Vagina (tissue), 2 donors: ENCODE results near the gene ATF7. TPM values are rescaled to one million over a fixed set of nuclear protein-coding genes. Genes with fewer than 3 reads are reported as not detected.

Experiments used
- DNase-seq, 2 donors: peaks; one replicate each; pipeline ENCODE4 v3.0.0-alpha.2; 2017; ENCODE audit errors: extremely low spot score in 2 of 2
- H3K27ac ChIP-seq: fragments of 200-600 bp; sonication (generic); one replicate; pipeline ENCODE4 v1.5.1; 2019
- H3K27me3 ChIP-seq: fragments of 200-600 bp; sonication (generic); one replicate; pipeline ENCODE4 v1.5.1; 2019
- H3K36me3 ChIP-seq, 2 donors: fragments of 200-600 bp; sonication (generic); one replicate each; pipeline ENCODE4 v1.5.1; 2017 to 2019
- H3K4me1 ChIP-seq: fragments of 200-600 bp; sonication (generic); one replicate; pipeline ENCODE4 v1.5.1; 2019
- H3K4me3 ChIP-seq, 2 donors: fragments of 200-600 bp; sonication (generic); 1 replicate in 1 of 2; 2 replicates in 1 of 2; pipeline ENCODE4 v1.5.1; 2016 to 2019
- H3K9me3 ChIP-seq: fragments of 200-600 bp; sonication (generic); one replicate; pipeline ENCODE4 v1.5.1; 2019
- POLR2A ChIP-seq, 2 donors: fragments of 450-650 bp; IDR thresholded peaks; one replicate each; pipeline ENCODE4 v1.6.1; 2017; ENCODE audit warnings: antibody characterized with exemption in 2 of 2, mild to moderate bottlenecking in 2 of 2, moderate library complexity in 2 of 2
- POLR2AphosphoS5 ChIP-seq, 2 donors: sonication (generic); formaldehyde crosslinking; IDR thresholded peaks; one replicate each; pipeline ENCODE4 v1.9.0; 2017; ENCODE audit warnings: antibody characterized with exemption in 2 of 2, mild to moderate bottlenecking in 2 of 2, low read depth in 1 of 2; ENCODE audit not compliant: insufficient read depth in 1 of 2
- intact Hi-C: fragments of 100-400 bp; cut with DNase I; formaldehyde crosslinking; loops from one replicate; pipeline ENCODE4 v1.15.1; 2023
- total RNA-seq: library from RNA; depleted of rRNA; stranded (reverse); fragments of >200 nt; gene quantifications from one replicate; pipeline ENCODE4 v1.2.3, GENCODE V29; 2016
- TF ChIP-seq, protein P1 (sequence below), 3 experiments: fragments of 450-650 bp in 2 of 3; fragments of 200-600 bp in 1 of 3; sonication (generic) in 1 of 3; IDR thresholded peaks; one replicate each; pipeline ENCODE4 v1.5.1; 2017 to 2019; ENCODE audit warnings: antibody characterized with exemption in 3 of 3, mild to moderate bottlenecking in 2 of 3, moderate library complexity in 2 of 3

ATF7 gene
- total RNA-seq, 1 donor from 2014 or later = 34.9 TPM

DNA sequence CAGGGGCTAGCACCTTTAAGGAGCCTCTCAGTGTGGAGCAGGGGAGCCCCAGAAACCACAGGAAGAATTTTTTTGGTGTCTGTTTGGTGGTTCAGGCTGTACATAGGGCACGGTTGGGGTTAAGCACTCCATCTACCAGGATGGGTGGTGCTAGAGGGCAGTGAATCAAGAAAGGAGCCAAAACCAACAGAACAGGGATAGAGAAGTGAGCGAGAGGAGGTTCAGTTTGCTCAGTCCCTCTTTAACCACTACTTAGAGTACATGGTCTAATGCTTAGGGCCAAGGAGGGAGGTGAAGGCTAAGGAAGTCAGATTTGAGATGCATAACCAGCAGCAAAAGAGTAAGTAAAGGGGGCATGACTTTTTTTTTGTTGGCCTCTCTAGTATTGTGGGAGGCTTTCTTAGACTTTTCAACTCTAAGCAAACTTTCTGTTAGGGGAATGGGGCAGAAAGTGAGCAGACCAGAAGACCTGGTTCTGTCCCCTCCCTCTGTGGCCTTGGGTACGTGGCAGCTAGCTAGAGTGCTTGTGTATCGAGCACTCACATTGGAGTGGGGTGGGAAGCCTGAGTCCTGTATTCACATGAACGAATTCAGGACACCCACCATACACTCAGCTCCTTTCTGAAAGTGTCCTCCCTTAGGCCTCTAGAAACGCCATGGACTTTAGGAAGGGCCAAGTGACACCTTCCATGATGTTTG is 112.3 kb downstream of the ATF7 start:
- intact Hi-C loops = no loop called here
- Histone ChIP-seq H3K4me1 (no peaks in the 10 kb centered on the region), H3K9me3 (no peaks in the 10 kb centered on the region), H3K27ac (no peak overlapping the region), H3K36me3 (peaks cover 0 to 76% of the 10 kb centered on the region in 2 donors), H3K27me3 (no peaks in the 10 kb centered on the region), H3K4me3 (no peak overlapping the region)
- TF ChIP-seq, protein P1, sequence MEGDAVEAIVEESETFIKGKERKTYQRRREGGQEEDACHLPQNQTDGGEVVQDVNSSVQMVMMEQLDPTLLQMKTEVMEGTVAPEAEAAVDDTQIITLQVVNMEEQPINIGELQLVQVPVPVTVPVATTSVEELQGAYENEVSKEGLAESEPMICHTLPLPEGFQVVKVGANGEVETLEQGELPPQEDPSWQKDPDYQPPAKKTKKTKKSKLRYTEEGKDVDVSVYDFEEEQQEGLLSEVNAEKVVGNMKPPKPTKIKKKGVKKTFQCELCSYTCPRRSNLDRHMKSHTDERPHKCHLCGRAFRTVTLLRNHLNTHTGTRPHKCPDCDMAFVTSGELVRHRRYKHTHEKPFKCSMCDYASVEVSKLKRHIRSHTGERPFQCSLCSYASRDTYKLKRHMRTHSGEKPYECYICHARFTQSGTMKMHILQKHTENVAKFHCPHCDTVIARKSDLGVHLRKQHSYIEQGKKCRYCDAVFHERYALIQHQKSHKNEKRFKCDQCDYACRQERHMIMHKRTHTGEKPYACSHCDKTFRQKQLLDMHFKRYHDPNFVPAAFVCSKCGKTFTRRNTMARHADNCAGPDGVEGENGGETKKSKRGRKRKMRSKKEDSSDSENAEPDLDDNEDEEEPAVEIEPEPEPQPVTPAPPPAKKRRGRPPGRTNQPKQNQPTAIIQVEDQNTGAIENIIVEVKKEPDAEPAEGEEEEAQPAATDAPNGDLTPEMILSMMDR (IDR thresholded peaks at IDR 0.05) = no peak
- TF ChIP-seq POLR2AphosphoS5 (IDR thresholded peaks at IDR 0.05; ENCODE audit: insufficient read depth in 1 of 2, low read depth in 1 of 2) (no peak), POLR2A (IDR thresholded peaks at IDR 0.05) (no peak)
- DNase-seq = no peak

DNA sequence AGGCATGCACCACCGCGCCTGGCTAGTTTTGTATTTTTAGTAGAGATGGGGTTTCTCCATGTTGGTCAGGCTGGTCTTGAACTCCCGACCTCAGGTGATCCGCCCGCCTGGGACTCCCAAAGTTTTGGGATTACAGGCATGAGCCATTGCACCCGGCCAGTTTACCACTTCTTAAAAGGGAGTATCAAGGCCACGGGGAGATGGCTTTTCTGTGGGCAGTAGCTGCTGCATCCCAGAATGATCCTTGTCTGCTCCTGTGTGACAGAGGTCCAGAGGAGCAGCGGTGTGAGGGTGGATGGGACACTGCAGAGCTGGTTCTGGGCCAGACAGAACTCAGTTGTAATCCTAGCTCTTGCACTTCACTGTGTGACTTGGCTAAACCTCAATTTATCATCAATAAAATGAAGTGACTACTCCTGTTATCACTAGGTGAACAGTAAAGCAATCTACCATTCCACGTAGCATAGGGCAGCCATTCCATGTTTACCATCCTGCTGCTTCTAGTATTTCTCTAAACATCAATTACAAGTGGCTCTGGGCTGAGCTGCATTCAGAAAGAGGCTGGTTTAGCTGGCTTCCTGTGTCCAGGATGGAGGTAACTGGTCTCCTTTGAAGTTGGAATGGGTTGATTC is 115.9 kb downstream of the ATF7 start:
- no peak for DNase-seq
- no peaks in the 10 kb centered on the region for H3K27me3 ChIP-seq
- no peak overlapping the region for H3K27ac ChIP-seq
- peaks cover 0 to 53% of the 10 kb centered on the region in 2 donors for H3K36me3 ChIP-seq
- H3K4me1 ChIP-seq = peaks cover 16% of the 10 kb centered on the region
- H3K4me3 ChIP-seq = no peak overlapping the region
- TF ChIP-seq, protein P1 (IDR thresholded peaks at IDR 0.05) = no peak
- TF ChIP-seq POLR2A (IDR thresholded peaks at IDR 0.05) (no peak), POLR2AphosphoS5 (IDR thresholded peaks at IDR 0.05; ENCODE audit: insufficient read depth in 1 of 2, low read depth in 1 of 2) (no peak)
- H3K9me3 ChIP-seq = no peaks in the 10 kb centered on the region
- intact Hi-C loops = no loop called here

DNA sequence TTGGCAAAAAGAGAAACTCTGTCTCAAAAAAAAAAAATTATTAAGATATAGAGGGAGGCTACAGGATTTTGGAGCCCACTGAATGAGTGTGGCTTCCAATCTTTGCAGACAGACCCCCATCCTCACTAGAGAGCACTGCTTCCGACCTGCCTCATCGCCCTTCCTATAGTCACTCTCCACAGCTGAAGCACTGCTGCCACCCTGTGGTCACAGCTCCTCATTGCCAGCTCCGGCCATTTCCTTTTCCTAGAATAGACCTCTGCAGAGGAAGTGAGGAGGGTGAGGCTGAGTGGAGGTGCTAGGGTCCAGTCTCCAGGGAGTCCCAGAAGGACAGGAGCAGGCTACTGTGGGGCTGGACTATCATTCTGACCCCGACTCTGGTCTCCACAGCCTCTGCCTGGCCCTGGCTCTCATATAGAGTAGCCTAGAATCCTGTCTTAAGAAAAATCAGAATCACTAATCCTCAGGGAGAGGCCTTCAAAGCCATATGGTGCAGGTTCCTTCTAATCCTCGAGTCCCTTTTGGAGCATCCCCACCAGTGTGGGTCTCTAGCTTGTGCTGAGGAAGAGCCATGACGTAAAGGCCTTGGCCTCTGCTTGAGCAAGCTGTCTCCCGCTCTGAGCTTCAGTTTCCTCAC is 117.5 kb downstream of the ATF7 start:
- H3K9me3 ChIP-seq = no peaks in the 10 kb centered on the region
- TF ChIP-seq, protein P1 (IDR thresholded peaks at IDR 0.05) = peak; percentile 56 to 91 (median 83)
- no peak for TF ChIP-seq POLR2A (IDR thresholded peaks at IDR 0.05)
- TF ChIP-seq POLR2AphosphoS5 (IDR thresholded peaks at IDR 0.05; ENCODE audit: insufficient read depth in 1 of 2, low read depth in 1 of 2) = peak in 1 of 2 donors; percentile 17
- H3K27ac ChIP-seq = peak overlapping the region; percentile 48
- intact Hi-C loops = no loop called here
- no peak overlapping the region for H3K4me3 ChIP-seq
- DNase-seq = no peak
- no peaks in the 10 kb centered on the region for H3K27me3 ChIP-seq
- peaks cover 26% of the 10 kb centered on the region for H3K4me1 ChIP-seq
- H3K36me3 ChIP-seq = peaks cover 0 to 42% of the 10 kb centered on the region in 2 donors

GRCh38 chr12:53507603-53507885 is 118.6 kb downstream of the ATF7 start:
- intact Hi-C loops = loop anchor here (2.0 kb wide), 1 partner anchor 157 kb away; no protein-coding TSS in a partner anchor
- H3K36me3 ChIP-seq = peaks cover 0 to 35% of the 10 kb centered on the region in 2 donors

More at GRCh38 chr12:53507603-53507885, 118.6 kb downstream of the ATF7 start:
- no peak for DNase-seq
- no peak overlapping the region for H3K27ac ChIP-seq
- H3K4me3 ChIP-seq = no peak overlapping the region
- no peaks in the 10 kb centered on the region for H3K27me3 ChIP-seq
- no peaks in the 10 kb centered on the region for H3K9me3 ChIP-seq
- no peak for TF ChIP-seq POLR2A (IDR thresholded peaks at IDR 0.05)
- TF ChIP-seq, protein P1 (IDR thresholded peaks at IDR 0.05) = no peak
- no peak for TF ChIP-seq POLR2AphosphoS5 (IDR thresholded peaks at IDR 0.05; ENCODE audit: insufficient read depth in 1 of 2, low read depth in 1 of 2)
- peaks cover 32% of the 10 kb centered on the region for H3K4me1 ChIP-seq
